MCF 10A (cell line): ENCODE measurements around the gene FA2H. TPM values are rescaled to one million over a fixed set of nuclear protein-coding genes. Genes with fewer than 3 reads are reported as not detected.
"Not testable (repeated sequence)": the region's sequence is repeated elsewhere in the genome, so short reads cannot be mapped to it uniquely, and the experiment has no call there.

Experiments used
- BruUV-seq: library from RNA; stranded (reverse); fragments of 400-500 nt; replicated peaks from 2 replicates; lab custom pipeline; 2021; lab: Mats Ljungman, UMichigan
- CTCF ChIA-PET: fragments of 300-600 bp; sonication (Branson Sonifier 250); formaldehyde crosslinking; extraction: SDS; loops from one replicate; lab custom pipeline; 2021; ENCODE audit warnings: antibody characterized with exemption, inconsistent platforms; lab: Yijun Ruan, JAX
- POLR2A ChIA-PET: fragments of 300-600, 350-650 bp; sonication (Branson Sonifier 250); formaldehyde crosslinking; extraction: SDS; loops from one replicate; lab custom pipeline; 2020; ENCODE audit warnings: antibody characterized with exemption, inconsistent platforms; lab: Yijun Ruan, JAX
- DNase-seq: peaks from one replicate; pipeline ENCODE4 v3.0.0-alpha.2; 2018; ENCODE audit not compliant: unreplicated experiment
- H3K27ac Mint-ChIP-seq: one replicate; pipeline ENCODE4 v1.8.0; 2022; ENCODE audit warnings: mild to moderate bottlenecking, low read depth, mixed read lengths; ENCODE audit not compliant: unreplicated experiment
- H3K27me3 Mint-ChIP-seq: one replicate; pipeline ENCODE4 v1.8.0; 2022; ENCODE audit warnings: mixed read lengths; ENCODE audit not compliant: insufficient read depth, unreplicated experiment
- H3K36me3 Mint-ChIP-seq: one replicate; pipeline ENCODE4 v1.8.0; 2022; ENCODE audit warnings: mild to moderate bottlenecking, moderate library complexity, mixed read lengths; ENCODE audit not compliant: insufficient read depth, unreplicated experiment
- H3K4me1 Mint-ChIP-seq: one replicate; pipeline ENCODE4 v1.8.0; 2022; ENCODE audit warnings: mixed read lengths; ENCODE audit not compliant: insufficient read depth, unreplicated experiment
- H3K4me3 Mint-ChIP-seq: one replicate; pipeline ENCODE4 v1.8.0; 2022; ENCODE audit warnings: mild to moderate bottlenecking, moderate library complexity, mixed read lengths; ENCODE audit not compliant: unreplicated experiment
- H3K9me3 Mint-ChIP-seq: one replicate; pipeline ENCODE4 v1.8.0; 2022; ENCODE audit warnings: mixed read lengths; ENCODE audit not compliant: unreplicated experiment
- CTCF ChIP-seq: fragments of 200-600 bp; IDR thresholded peaks from one replicate; pipeline ENCODE4 v1.8.0; 2022; ENCODE audit warnings: antibody characterized with exemption, mild to moderate bottlenecking; ENCODE audit not compliant: unreplicated experiment
- intact Hi-C: fragments of 100-400 bp; cut with micrococcal nuclease; formaldehyde crosslinking; loops from 2 replicates; pipeline ENCODE4 v1.14.1; 2022
- total RNA-seq: library from RNA; stranded (reverse); gene quantifications from 2 replicates; pipeline ENCODE4 v1.2.3, GENCODE V29; 2022

The FA2H gene
- total RNA-seq, 1 experiment from 2014 or later: not detected

GRCh38 chr16:74792225-74792624 is 17.6 kb upstream of the FA2H start:
- H3K4me3 Mint-ChIP-seq: no peak overlapping the region
- no peak for TF ChIP-seq CTCF
- H3K27me3 Mint-ChIP-seq: peaks cover 42% of the 10 kb centered on the region
- H3K27ac Mint-ChIP-seq: no peak overlapping the region
- DNase-seq: no peak
- no peaks in the 10 kb centered on the region for H3K9me3 Mint-ChIP-seq
- POLR2A ChIA-PET: no interaction called here
- H3K4me1 Mint-ChIP-seq: no peaks in the 10 kb centered on the region
- intact Hi-C loops: no loop called here
- no TSS peak for BruUV-seq
- H3K36me3 Mint-ChIP-seq: peaks cover 4% of the 10 kb centered on the region
- CTCF ChIA-PET: interaction anchor here (0.6 kb wide), 1 partner anchor 37 kb away, joined by 3 read pairs; no protein-coding TSS in a partner anchor

- POLR2A ChIA-PET, intact Hi-C loops, H3K4me3 Mint-ChIP-seq, H3K4me1 Mint-ChIP-seq, DNase-seq, H3K36me3 Mint-ChIP-seq, H3K9me3 Mint-ChIP-seq, CTCF ChIA-PET, H3K27ac Mint-ChIP-seq, BruUV-seq: not testable (repeated sequence)
- peaks cover 38% of the 10 kb centered on the region for H3K27me3 Mint-ChIP-seq
These were observed 17.1 kb upstream of the FA2H start for GRCh38 chr16:74791749-74792148.

- Mint-ChIP-seq H3K4me3 (no peak overlapping the region), H3K36me3 (no peaks in the 10 kb centered on the region), H3K27me3 (peaks cover 12% of the 10 kb centered on the region), H3K9me3 (no peaks in the 10 kb centered on the region), H3K4me1 (no peaks in the 10 kb centered on the region), H3K27ac (no peak overlapping the region)
- ChIA-PET POLR2A (interaction anchor here (0.6 to 1.4 kb wide), 2 partner anchors 8 to 84 kb away, joined by 3 to 4 read pairs; no protein-coding TSS in a partner anchor), CTCF (interaction anchor here (0.5 to 1.0 kb wide), 4 partner anchors 8 to 75 kb away, joined by 3 to 4 read pairs (median 3); no protein-coding TSS in a partner anchor)
- DNase-seq: no peak
- BruUV-seq: no TSS peak
- no peak for TF ChIP-seq CTCF
- intact Hi-C loops: no loop called here
These were observed 13.5 kb upstream of the FA2H start for GRCh38 chr16:74788108-74788507.

- H3K27me3 Mint-ChIP-seq: peaks cover 12% of the 10 kb centered on the region
- intact Hi-C loops: no loop called here
- ChIA-PET POLR2A (interaction anchor here (1.0 to 2.4 kb wide), 2 partner anchors 10 to 28 kb away, joined by 3 to 10 read pairs; partner anchors contain the start of gene FA2H), CTCF (interaction anchor here (0.7 kb wide), 1 partner anchor 16 kb away, joined by 4 read pairs; no protein-coding TSS in a partner anchor)
- no peaks in the 10 kb centered on the region for H3K36me3 Mint-ChIP-seq
- no peak overlapping the region for H3K27ac Mint-ChIP-seq
- TF ChIP-seq CTCF: no peak
- H3K9me3 Mint-ChIP-seq: no peaks in the 10 kb centered on the region
- H3K4me3 Mint-ChIP-seq: no peak overlapping the region
- BruUV-seq: no TSS peak
- no peaks in the 10 kb centered on the region for H3K4me1 Mint-ChIP-seq
- no peak for DNase-seq
These were observed 10.4 kb upstream of the FA2H start for GRCh38 chr16:74785031-74785430.

GRCh38 chr16:74778646-74779045 is 4.0 kb upstream of the FA2H start:
- TF ChIP-seq CTCF: no peak
- DNase-seq: no peak
- no peak overlapping the region for H3K4me3 Mint-ChIP-seq
- H3K27ac Mint-ChIP-seq: no peak overlapping the region
- no peaks in the 10 kb centered on the region for H3K27me3 Mint-ChIP-seq
- H3K36me3 Mint-ChIP-seq: no peaks in the 10 kb centered on the region
- CTCF ChIA-PET: no interaction called here
- no TSS peak for BruUV-seq
- H3K4me1 Mint-ChIP-seq: peaks cover 13% of the 10 kb centered on the region
- intact Hi-C loops: no loop called here
- POLR2A ChIA-PET: no interaction called here
- no peaks in the 10 kb centered on the region for H3K9me3 Mint-ChIP-seq
